ENCODE data around the gene MRM1. TPM values are rescaled to one million over a fixed set of nuclear protein-coding genes. Genes with fewer than 3 reads are reported as not detected.

MRM1 gene
- total RNA-seq, 1 experiment from 2014 or later: 16.5 TPM

DNA sequence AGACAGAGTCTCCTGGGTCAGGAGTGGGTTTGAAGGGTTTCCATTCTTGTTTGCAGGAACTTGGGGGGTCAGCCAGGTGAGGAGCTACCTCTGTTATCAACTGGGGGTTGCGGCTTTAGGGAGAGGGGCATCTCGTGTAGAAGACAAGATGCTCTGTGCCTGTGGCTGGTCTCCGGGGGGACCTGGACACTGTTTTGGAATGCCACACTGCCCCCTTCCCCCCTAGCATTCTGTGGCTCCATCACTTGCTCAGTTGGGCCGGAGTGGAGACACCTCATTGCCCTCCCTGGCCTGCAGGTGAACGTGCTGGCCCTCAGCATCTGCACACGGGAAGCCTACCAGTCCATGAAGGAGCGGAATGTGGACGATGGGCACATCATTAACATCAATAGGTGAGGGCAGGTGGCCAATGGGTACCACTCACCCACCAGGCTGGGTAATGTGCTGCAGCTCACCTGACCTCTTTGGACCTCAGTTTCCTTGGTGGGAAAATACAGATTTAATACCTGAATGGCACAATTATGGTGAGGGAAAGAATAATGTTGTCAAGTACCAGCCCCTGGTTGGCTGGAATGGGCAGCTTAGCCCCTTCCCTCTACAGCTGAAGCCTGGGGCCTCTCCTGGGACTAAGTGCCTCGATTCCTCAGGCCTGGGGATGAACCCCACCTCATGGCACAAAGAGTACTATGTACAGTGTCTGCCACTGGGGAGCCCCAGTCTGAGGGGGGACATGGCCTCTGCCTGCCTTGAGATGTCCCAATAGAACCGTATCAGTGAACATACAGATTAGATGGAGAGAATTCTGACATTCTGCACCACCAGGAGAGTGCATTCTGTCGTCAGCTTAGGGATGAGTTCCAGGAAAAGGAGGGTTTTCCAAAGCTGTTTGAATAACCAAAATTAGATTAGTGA, 3.3 kb upstream of the MRM1 start (continued):
- TF ChIP-seq, protein P1, sequence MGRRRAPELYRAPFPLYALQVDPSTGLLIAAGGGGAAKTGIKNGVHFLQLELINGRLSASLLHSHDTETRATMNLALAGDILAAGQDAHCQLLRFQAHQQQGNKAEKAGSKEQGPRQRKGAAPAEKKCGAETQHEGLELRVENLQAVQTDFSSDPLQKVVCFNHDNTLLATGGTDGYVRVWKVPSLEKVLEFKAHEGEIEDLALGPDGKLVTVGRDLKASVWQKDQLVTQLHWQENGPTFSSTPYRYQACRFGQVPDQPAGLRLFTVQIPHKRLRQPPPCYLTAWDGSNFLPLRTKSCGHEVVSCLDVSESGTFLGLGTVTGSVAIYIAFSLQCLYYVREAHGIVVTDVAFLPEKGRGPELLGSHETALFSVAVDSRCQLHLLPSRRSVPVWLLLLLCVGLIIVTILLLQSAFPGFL (CRISPR knock-in tag; IDR thresholded peaks at IDR 0.05; ENCODE audit: borderline replicate concordance): no peak
- TF ChIP-seq, protein P2, sequence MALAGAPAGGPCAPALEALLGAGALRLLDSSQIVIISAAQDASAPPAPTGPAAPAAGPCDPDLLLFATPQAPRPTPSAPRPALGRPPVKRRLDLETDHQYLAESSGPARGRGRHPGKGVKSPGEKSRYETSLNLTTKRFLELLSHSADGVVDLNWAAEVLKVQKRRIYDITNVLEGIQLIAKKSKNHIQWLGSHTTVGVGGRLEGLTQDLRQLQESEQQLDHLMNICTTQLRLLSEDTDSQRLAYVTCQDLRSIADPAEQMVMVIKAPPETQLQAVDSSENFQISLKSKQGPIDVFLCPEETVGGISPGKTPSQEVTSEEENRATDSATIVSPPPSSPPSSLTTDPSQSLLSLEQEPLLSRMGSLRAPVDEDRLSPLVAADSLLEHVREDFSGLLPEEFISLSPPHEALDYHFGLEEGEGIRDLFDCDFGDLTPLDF (CRISPR knock-in tag; IDR thresholded peaks at IDR 0.05): no peak
- no peak for TF ChIP-seq ESRRA (CRISPR knock-in tag; IDR thresholded peaks at IDR 0.05; ENCODE audit: borderline replicate concordance)
- TF ChIP-seq, protein P3, sequence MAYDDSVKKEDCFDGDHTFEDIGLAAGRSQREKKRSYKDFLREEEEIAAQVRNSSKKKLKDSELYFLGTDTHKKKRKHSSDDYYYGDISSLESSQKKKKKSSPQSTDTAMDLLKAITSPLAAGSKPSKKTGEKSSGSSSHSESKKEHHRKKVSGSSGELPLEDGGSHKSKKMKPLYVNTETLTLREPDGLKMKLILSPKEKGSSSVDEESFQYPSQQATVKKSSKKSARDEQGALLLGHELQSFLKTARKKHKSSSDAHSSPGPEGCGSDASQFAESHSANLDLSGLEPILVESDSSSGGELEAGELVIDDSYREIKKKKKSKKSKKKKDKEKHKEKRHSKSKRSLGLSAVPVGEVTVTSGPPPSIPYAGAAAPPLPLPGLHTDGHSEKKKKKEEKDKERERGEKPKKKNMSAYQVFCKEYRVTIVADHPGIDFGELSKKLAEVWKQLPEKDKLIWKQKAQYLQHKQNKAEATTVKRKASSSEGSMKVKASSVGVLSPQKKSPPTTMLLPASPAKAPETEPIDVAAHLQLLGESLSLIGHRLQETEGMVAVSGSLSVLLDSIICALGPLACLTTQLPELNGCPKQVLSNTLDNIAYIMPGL (CRISPR knock-in tag; IDR thresholded peaks at IDR 0.05): no peak
- TF ChIP-seq TEAD4 (CRISPR knock-in tag; IDR thresholded peaks at IDR 0.05): no peak
- no peak for TF ChIP-seq IRF2 (CRISPR knock-in tag; IDR thresholded peaks at IDR 0.05; ENCODE audit: borderline replicate concordance, low read depth)
- TF ChIP-seq ZNF396 (CRISPR knock-in tag; IDR thresholded peaks at IDR 0.05; ENCODE audit: borderline replicate concordance): no peak

- H3K9me3 Mint-ChIP-seq: no peaks in the 10 kb centered on the region
Observed at GRCh38 chr17:36598951-36599401, 2.4 kb upstream of the MRM1 start.

GRCh38 chr17:36599546-36600250, 1.7 kb upstream of the MRM1 start:
- POLR2A ChIA-PET: no interaction called here
- H3K4me1 Mint-ChIP-seq: peaks cover 23% of the 10 kb centered on the region
- H3K27me3 Mint-ChIP-seq (ENCODE audit: low read depth): no peaks in the 10 kb centered on the region
- H3K36me3 Mint-ChIP-seq: peaks cover 10% of the 10 kb centered on the region
- DNase-seq (ENCODE audit: low spot score): no peak
- no peak for ATAC-seq
- H3K4me3 Mint-ChIP-seq: no peak overlapping the region
- H3K9me3 Mint-ChIP-seq: no peaks in the 10 kb centered on the region
- H3K27ac Mint-ChIP-seq: no peak overlapping the region
- CTCF ChIA-PET: interaction anchor here (4.5 kb wide), 1 partner anchor 7 kb away, joined by 58 read pairs; the partner anchor contains the start of gene DHRS11
- no peak for TF ChIP-seq PRDM15 (CRISPR knock-in tag; IDR thresholded peaks at IDR 0.05)
- no peak for TF ChIP-seq ZNF138 (CRISPR knock-in tag; conservative IDR thresholded peaks at IDR 0.05)
- TF ChIP-seq ATF6 (CRISPR knock-in tag; IDR thresholded peaks at IDR 0.05): no peak
- TF ChIP-seq RELA (CRISPR knock-in tag; IDR thresholded peaks at IDR 0.05; ENCODE audit: borderline replicate concordance): no peak
- no peak for TF ChIP-seq OVOL2 (CRISPR knock-in tag; IDR thresholded peaks at IDR 0.05; ENCODE audit: borderline replicate concordance)
- TF ChIP-seq MYBL2 (CRISPR knock-in tag; IDR thresholded peaks at IDR 0.05): no peak

More at GRCh38 chr17:36598951-36599401, 2.4 kb upstream of the MRM1 start:
- Mint-ChIP-seq H3K36me3 (peaks cover 11% of the 10 kb centered on the region), H3K27ac (no peak overlapping the region), H3K27me3 (ENCODE audit: low read depth) (no peaks in the 10 kb centered on the region), H3K4me3 (no peak overlapping the region), H3K4me1 (peaks cover 21% of the 10 kb centered on the region)
- ATAC-seq (no peak), DNase-seq (ENCODE audit: low spot score) (no peak)
- ChIA-PET CTCF (no interaction called here), POLR2A (no interaction called here)
- TF ChIP-seq, protein P1 (CRISPR knock-in tag; IDR thresholded peaks at IDR 0.05; ENCODE audit: borderline replicate concordance): no peak
- TF ChIP-seq NR1H2 (CRISPR knock-in tag; IDR thresholded peaks at IDR 0.05): no peak
- TF ChIP-seq TEAD4 (CRISPR knock-in tag; IDR thresholded peaks at IDR 0.05): no peak
- TF ChIP-seq ESRRA (CRISPR knock-in tag; IDR thresholded peaks at IDR 0.05; ENCODE audit: borderline replicate concordance): no peak
- TF ChIP-seq CREM (CRISPR knock-in tag; IDR thresholded peaks at IDR 0.05): no peak

Data from WTC11 (cell line).